ENCODE data around the gene SCARF2.
"Not testable (repeated sequence)": the region's sequence is repeated elsewhere in the genome, so short reads cannot be mapped to it uniquely, and the experiment has no call there.

Gene SCARF2

DNA sequence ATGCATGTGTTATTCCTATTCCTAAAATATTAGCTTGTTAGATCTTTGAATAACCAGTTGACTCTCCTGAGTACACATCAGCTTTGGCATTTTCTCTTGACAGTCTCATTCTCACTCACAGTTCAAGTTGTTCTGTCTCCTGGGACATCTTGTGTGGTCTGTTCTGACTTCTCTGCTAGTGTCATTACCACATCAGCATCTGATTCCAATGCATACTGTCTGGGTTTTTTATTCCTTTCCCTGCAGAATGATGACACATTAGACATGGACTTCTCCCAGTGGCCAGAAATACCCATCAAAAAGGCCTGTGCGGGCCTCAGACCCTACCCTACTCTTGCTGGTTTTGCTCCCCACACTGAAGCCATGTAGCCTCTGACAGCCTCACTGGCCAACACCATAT lies 41.0 kb downstream of the SCARF2 start:
- in situ Hi-C loops (cut with HindIII; ENCODE audit: low sequenced_read_pairs), result no loop called here

DNA sequence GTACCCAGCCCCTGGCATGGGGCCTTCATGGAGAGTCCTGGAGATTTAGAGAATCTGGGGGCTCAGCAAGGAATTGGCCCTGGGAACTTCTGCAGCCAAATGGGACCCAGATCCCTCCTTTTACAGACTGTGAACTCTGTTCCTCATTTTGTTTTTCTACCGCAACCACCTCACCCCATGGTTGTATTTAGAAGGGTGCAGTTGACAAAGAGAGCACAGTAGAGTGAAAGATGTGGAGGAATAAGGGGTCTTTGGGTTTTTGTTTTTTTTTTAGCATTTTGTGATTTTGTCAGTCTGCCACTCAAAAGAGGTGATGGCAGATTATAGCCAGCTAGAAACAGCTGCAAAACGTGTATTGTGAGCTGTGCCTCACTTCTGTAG lies 41.7 kb downstream of the SCARF2 start:
- in situ Hi-C loops (cut with HindIII; ENCODE audit: low sequenced_read_pairs), result no loop called here

DNA sequence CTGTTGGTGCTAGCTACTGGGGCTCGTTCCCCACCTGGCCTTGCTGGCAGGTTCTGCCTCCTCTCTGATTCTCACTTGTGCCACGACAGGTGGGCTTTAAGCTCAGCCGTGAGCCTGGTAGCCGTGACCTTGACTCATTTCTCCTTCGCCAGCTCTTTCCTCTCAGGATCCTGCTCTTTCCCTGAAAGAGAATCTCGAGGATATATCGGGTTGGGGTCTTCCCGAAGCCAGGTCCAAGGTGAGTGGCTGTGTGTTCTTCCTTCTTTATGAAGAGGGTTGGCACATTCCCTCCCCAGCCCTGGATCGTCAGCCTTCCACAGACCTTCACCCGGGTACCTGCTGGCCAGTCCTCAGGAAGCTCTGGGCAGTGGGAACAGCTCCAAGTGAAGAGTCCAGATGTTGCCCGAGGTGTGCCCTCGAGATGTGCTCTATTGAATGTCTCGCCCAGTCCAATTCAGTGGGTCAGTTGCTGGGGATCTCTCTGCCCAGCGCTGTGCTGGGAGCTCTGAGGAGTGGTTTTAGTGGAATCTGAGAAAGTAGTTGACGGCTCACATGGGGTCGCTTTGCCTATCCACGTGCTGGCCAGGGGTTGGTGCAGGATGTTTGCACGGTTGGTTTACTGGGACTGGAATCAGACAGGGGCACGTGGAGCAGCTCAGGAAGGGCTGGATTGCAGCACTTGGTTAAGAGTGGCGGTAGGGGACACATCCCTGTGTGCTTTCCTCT lies 42.3 kb downstream of the SCARF2 start:
- in situ Hi-C loops (cut with HindIII; ENCODE audit: low sequenced_read_pairs), result no loop called here

DNA sequence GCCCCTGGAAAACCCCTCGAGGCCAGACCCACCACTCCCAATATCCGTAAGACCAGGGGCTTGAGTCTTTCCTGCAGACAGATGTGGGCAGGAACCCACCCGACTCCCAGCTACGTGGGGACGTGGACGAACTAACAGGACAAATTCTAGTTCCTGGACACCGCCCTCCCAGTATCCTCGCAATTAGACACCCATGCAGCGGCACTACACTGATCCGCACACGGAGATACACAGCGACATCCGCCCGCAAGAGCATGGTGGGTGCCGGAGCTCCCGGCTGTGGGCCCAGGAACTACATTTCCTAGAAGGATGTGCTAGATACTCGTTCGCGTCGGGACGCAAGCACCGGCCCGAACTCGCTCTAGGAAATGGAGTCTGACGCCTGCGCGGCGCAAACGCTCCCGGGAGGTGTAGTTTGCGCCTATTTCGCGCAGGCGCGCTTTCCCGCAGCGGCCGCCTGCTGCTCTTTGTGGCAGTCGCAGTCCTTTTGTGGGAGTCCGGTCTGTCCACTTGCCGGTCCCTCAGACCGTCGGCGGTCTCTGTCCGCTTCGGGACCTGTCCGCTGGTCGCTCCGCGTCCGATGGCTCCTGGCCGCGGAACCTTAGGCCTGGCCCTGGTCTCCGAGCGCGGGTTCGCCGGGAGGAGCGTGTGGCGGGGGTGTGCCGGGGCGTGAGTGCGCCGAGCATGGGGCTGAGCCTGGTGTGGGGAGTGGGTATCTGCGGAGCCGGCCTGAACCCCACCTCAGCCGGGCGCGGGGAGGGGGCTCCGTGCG lies 43.7 kb downstream of the SCARF2 start, which contains the start of gene ZNF74:
Gene ZNF74 (plus strand): TSS at position 447 of the 772 bp plus-strand sequence. CDS start 478 bp downstream, outside the sequence.
- in situ Hi-C loops (cut with HindIII; ENCODE audit: low sequenced_read_pairs), result no loop called here

DNA sequence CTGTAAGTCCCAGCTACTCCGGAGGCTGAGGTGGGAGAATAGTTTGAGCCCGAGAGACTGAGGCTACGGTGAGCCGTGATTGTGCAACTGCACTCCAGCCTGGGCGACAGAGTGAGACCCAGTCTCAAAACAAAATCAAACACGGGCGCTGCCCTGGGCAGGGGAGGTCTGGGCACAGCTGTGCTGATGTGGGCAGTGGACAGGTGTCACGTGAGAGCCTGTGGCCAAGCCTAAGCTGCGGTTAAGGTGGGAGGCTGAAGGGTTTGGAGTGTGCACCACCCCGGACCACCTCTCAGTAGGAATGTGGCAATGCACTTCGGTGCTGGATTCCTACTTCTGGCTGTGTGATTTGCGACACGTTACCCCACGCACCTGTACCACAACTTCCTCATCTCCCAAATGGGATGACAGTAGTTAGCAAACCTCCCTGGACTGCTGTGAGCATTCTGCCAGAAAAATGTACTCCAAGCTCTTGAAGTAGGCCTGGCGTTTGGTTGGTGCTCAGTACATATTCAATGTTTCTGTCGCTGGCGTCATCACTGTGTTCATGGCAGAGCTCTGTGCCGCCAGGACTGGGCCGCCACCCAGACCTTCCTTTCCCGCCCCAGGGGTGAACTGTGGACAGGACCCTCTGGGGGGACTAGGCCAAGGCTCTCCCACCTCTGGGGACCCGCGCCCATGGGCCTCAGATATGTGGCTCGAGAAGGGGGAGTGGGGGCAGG lies 44.5 kb downstream of the SCARF2 start:
- in situ Hi-C loops (cut with HindIII; ENCODE audit: low sequenced_read_pairs), result no loop called here

DNA sequence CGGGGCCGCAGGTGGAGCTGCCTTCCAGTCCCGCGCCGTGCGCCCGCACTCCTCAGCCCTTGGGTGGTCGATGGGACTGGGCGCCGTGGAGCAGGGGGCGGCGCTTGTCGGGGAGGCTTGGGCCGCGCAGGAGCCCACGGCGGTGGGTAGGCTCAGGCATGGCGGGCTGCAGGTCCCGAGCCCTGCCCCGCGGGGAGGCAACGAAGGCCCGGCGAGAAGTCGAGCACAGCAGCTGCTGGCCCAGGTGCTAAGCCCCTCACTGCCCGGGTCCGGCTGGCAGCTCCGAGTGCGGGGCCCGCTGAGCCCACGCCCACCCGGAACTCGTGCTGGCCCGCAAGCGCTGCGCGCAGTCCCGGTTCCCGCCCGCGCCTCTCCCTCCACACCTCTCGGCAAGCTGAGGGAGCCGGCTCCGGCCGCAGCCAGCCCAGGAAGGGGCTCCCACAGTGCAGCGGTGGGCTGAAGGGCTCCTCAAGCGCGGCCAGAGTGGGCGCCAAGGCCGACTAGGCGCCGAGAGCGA lies 45.2 kb downstream of the SCARF2 start:
- in situ Hi-C loops (cut with HindIII; ENCODE audit: low sequenced_read_pairs), result not testable (repeated sequence)

DNA sequence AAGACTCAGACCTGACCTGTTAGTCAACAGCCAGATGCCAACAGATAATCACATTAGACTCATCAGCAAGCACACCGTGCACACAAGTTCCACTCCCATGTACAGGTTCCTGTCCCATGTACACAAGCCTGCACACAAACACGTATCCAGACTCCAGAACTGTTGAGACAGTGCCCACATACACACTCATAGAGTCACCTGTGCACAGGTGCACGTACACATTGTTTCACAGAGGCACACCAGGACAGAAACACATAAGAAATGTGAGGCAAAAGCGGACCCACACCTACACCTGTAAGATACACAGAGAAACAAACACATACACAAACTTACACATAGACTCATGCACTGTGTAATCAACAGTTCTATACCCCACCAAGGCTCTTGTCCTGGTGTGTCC lies 46.4 kb downstream of the SCARF2 start:
- in situ Hi-C loops (cut with HindIII; ENCODE audit: low sequenced_read_pairs), result no loop called here

DNA sequence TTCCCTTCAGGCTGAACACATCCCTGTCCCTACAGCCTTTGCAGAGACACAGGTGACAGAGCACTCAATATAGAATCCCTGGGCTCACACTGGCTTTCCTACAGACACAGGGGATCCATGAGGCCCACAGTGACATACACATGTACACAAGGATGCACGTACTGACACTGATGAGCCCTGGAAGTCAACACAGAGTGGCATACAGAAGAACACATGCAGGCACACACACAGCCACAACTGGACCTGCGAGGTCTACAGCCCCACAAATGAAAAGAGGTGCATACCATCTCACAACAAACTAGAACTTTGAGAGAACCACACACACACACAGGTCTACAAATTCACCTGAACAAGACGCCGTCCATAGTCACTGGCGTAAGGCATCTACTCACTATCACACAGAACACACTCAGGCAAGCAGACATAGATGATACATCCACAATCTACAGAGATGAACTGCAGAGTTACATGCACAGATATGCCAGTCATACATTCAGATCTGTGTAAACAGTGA lies 47.2 kb downstream of the SCARF2 start:
- in situ Hi-C loops (cut with HindIII; ENCODE audit: low sequenced_read_pairs), result no loop called here

DNA sequence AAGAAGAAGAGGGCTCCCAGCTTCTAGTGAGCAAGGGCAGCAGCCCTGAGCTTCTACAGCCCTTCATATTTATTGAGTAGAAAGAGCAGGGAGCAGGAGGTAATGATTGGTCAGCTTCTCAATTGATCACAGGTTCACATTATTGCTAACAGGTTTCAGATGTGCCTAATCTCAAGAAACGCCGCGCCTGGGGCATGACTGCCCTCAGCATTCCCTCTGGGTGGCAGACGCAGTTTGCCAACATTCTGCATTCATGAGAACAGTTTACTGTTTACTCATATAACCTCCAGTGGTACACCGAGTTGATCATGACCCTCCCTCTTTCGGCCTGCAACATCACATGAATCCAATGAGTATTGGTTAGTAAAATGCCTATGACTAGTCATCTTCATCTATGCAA lies 48.3 kb downstream of the SCARF2 start:
- in situ Hi-C loops (cut with HindIII; ENCODE audit: low sequenced_read_pairs), result no loop called here

DNA sequence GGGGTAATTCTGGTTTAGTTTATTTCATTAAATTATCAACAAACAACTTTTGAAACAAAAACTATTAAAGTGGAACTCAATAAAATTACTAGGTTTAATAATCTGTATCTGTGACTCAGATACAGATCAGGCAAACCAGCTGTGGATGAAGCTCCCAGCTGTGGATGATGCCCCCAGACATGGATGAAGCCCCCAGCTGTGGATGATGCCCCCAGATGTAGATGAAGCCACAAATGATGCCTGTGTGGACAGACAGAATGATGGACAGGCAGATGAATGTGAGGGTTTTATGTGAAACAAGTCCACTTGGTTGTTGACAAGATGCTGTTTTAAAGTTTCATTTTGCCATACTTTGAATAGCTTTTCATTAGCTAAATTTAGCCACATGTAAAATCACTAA lies 49.4 kb downstream of the SCARF2 start:
- in situ Hi-C loops (cut with HindIII; ENCODE audit: low sequenced_read_pairs), result no loop called here

DNA sequence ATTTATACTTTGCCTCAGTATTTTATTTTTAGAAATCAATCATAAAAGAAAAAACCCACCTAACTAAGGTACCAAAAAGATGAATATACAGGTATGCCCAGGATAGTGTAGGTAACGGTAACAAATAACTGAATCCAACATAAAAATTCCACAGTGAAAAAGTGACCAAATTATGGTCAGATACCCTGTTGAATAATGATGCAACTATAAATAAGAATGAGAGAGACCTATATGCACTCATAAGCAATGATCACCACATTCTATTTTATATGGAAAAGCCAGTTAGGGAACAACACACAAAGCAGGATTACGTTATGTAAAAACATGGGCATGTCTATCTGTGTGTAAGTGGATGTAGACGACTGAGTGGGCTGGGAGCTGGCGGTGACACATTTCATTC lies 50.7 kb downstream of the SCARF2 start:
- in situ Hi-C loops (cut with HindIII; ENCODE audit: low sequenced_read_pairs), result no loop called here

DNA sequence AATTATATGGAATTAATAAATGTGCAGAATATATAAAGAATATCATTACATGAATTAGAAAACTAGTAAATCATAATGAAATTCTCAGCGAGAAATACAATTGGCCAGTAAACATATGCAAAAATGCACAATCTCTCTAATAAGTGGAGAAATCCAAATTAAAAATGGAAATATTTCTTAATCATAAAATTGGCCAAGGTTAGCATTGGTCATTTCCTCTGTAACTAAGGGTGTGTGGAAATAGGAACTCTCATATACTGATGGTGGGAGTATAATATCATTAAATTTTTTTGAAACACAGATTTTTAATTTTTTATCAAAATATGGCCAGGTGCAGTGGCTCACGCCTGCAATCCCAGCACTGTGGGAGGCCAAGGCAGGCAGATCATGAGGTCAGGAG lies 51.3 kb downstream of the SCARF2 start:
- in situ Hi-C loops (cut with HindIII; ENCODE audit: low sequenced_read_pairs), result no loop called here

DNA sequence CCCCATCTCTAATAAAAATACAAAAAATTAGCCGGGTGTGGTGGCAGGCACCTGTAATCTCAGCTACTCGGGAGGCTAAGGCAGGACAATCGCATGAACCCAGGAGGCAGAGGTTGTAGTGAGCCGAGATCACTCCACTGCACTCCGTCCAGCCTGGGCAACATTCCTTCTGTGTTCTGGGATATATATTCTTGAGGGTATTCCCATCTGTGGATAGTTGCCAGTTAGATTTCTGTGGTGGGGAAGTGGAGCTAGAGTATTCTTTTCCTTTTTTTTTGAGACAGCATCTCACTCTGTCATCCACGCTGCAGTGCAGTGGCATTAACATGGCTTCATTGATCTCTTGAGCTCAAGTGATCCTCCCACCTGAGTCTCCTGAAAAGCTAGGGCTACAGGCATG lies 52.8 kb downstream of the SCARF2 start:
- in situ Hi-C loops (cut with HindIII; ENCODE audit: low sequenced_read_pairs), result no loop called here

DNA sequence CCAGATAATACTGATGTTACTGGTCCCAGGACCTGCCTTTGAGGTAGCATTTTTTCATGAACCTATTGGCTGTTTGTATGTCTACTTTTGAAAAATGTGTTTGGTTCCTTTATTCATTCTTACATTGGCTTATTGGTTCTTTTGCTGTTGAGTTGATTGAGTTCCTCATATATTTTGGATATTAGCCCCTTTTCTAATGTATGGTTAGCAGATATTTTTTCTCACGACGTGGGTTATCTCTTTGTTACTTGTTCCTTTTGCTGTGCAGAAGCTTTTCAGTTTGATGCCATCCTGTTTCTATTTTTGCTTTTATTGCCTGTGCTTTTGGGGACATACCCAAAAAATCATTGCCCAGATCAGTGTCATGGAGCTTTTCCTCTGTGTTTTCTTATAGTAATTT lies 53.5 kb downstream of the SCARF2 start:
- in situ Hi-C loops (cut with HindIII; ENCODE audit: low sequenced_read_pairs), result no loop called here

DNA sequence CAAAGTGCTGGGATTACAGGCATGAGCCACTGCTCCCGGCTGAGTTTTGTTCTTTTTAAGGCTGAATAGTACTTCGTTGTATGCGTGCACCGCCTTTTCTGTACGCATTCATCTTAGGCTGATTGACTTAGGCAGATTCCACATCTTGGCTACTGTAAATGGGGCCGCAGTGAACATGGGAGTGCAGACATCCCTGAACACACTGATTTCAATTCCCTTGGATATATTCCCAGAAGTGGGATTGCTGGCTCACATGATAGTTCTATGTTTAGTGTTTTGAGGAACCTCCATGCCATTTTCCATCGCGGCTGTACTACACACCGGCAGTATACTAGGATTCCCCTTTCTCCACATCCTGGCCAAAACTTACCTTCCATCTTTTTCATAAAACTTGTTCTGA lies 54.1 kb downstream of the SCARF2 start:
- in situ Hi-C loops (cut with HindIII; ENCODE audit: low sequenced_read_pairs), result no loop called here

DNA sequence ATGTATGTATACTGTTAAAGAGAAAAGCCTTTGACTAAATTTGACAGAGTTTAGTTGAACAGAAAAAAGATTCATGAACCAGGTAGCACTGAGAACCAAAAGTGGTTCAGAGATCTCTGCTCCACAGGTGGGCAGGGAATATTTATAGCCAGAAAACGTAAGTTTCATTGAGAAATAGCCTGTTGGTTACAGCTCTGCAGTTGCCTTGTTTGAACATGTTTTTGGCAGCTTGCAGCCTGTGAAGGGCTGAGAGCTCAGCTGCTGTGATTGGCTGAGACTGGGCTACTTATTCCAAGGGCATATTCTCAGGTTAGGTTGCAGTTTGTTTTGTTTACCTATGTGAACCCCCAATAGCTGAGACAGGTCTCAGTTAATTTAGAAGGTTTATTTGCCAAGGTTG lies 57.1 kb downstream of the SCARF2 start:
- in situ Hi-C loops (cut with HindIII; ENCODE audit: low sequenced_read_pairs), result no loop called here

DNA sequence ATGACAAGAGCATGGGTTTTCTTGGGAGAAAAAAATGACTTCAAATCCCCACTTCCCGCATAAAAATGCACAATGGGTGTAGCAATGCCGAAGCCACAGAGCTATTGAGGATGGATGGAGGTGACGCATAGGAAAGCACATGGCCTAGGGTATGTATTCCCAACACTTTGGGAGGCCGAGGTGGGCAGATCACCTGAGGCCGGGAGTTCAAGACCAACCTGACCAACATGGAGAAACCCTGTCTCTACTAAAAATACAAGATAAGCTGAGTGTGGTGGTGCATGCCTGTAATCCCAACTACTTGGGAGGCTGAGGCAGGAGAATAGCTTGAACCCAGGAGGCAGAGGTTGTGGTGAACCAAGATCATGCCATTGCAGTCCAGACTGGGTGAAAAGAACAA lies 58.9 kb downstream of the SCARF2 start:
- in situ Hi-C loops (cut with HindIII; ENCODE audit: low sequenced_read_pairs), result not testable (repeated sequence)

DNA sequence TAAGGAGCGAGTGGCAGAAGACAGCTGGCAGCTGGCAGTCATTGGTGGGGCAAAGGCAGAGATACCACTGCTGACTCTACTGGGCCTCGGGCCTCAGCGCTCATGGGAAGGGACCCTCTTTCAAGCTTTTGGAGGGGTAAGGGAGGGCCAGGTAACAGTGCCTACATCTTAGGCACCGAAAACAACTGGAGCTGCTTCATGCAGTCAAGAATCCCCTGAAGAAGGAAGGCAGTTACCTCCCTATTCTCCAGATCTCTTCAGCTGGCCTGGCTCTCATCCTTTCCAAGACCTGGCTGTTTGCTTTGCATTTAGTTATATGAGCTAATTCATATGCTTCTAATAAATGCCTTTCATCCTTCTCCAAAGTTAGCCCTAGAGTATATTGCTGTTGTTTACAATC lies 59.5 kb downstream of the SCARF2 start:
- in situ Hi-C loops (cut with HindIII; ENCODE audit: low sequenced_read_pairs), result no loop called here

DNA sequence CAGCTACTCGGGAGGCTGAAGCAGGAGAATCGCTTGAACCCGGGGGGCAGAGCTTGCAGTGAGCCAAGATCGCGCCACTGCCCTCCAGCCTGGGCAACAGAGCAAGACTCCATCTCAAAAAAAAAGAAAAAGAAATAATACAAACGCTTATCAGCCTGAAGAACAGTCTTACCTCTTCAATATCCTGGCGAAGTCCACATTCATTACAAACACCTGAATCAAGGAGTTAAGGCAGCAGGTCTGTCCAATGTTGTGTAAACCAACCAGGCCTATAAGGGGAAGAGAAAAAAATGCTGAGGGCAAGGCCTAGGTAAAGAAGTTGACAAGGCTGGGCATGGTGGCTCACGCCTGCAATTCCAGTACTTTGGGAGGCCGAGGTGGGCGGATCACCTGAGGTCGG lies 60.6 kb downstream of the SCARF2 start:
- in situ Hi-C loops (cut with HindIII; ENCODE audit: low sequenced_read_pairs), result not testable (repeated sequence)

DNA sequence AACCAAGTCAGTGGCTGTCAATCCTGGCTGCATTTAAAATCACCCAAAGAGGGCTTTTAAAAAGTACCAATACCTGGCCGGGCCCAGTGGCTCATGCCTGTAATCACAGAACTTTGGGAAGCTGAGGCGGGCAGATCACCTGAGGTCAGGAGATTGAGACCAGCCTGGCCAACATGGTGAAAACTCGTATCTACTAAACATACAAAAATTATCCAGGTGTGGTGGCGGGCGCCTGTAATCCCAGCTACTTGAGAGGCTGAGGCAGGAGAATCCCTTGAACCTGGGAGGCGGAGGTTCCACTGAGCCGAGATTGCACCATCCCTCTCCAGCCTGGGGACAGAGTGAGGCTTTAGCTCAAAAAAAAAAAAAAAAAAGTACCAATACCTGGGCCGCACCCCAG lies 61.3 kb downstream of the SCARF2 start:
- in situ Hi-C loops (cut with HindIII; ENCODE audit: low sequenced_read_pairs), result not testable (repeated sequence)

Data from DLD1 (cell line).